WTC11 (cell line): ENCODE results near the gene SLC9A9. TPM values are rescaled to one million over a fixed set of nuclear protein-coding genes. Genes with fewer than 3 reads are reported as not detected.

ENCODE experiments used
- ATAC-seq: fragments of 200-7000 bp; cut with Tn5 transposase; 2 replicates; pipeline ENCODE4 v1.10.0; 2021; ENCODE audit warnings: mild to moderate bottlenecking, moderate library complexity
- CTCF ChIA-PET: fragments of 300-600 bp; sonication (Branson Sonifier 250); formaldehyde crosslinking; loops from one replicate; lab custom pipeline; 2021; ENCODE audit warnings: antibody characterized with exemption; lab: Charles Lee
- POLR2A ChIA-PET: fragments of 350-600 bp; sonication (Branson Sonifier 250); formaldehyde crosslinking; loops from one replicate; lab custom pipeline; 2021; ENCODE audit warnings: antibody characterized with exemption; lab: Charles Lee
- DNase-seq: peaks from one replicate; pipeline ENCODE4 v3.0.0; 2021; ENCODE audit warnings: low spot score
- H3K27ac Mint-ChIP-seq: 2 replicates; pipeline ENCODE4 v1.8.0; 2021; ENCODE audit warnings: mixed read lengths
- H3K27me3 Mint-ChIP-seq: 2 replicates; pipeline ENCODE4 v1.8.0; 2021; ENCODE audit warnings: low read depth, mild to moderate bottlenecking, moderate library complexity, mixed read lengths
- H3K36me3 Mint-ChIP-seq: 2 replicates; pipeline ENCODE4 v1.8.0; 2021; ENCODE audit warnings: mixed read lengths
- H3K4me1 Mint-ChIP-seq: 2 replicates; pipeline ENCODE4 v1.8.0; 2022; ENCODE audit warnings: mixed read lengths
- H3K4me3 Mint-ChIP-seq: 2 replicates; pipeline ENCODE4 v1.8.0; 2021; ENCODE audit warnings: mild to moderate bottlenecking, moderate library complexity, mixed read lengths
- H3K9me3 Mint-ChIP-seq: 2 replicates; pipeline ENCODE4 v1.8.0; 2021; ENCODE audit warnings: mixed read lengths
- CBFB ChIP-seq: sonication (generic); formaldehyde crosslinking; IDR thresholded peaks from 2 replicates; pipeline ENCODE4 v1.8.1; 2022; ENCODE audit warnings: mild to moderate bottlenecking, low read depth, missing genetic modification reagents
- EMX1 ChIP-seq: fragments of 250-450 bp; sonication (Bioruptor Pico); IDR thresholded peaks from 2 replicates; pipeline ENCODE4 v1.8.0; 2021; ENCODE audit warnings: mild to moderate bottlenecking
- JAZF1 ChIP-seq: fragments of 250-450 bp; sonication (Bioruptor Pico); IDR thresholded peaks from 2 replicates; pipeline ENCODE4 v1.9.0; 2021; ENCODE audit warnings: moderate library complexity, mild to moderate bottlenecking, inconsistent platforms
- NFYB ChIP-seq: sonication (generic); formaldehyde crosslinking; conservative IDR thresholded peaks from 2 replicates; pipeline ENCODE4 v1.8.0; 2022; ENCODE audit warnings: low read depth, missing genetic modification reagents
- NR1H2 ChIP-seq: sonication (generic); formaldehyde crosslinking; IDR thresholded peaks from 2 replicates; pipeline ENCODE4 v1.9.0; 2021; ENCODE audit warnings: mild to moderate bottlenecking, moderate library complexity, missing genetic modification reagents
- OVOL2 ChIP-seq: fragments of 250-450 bp; sonication (Bioruptor Pico); IDR thresholded peaks from 2 replicates; pipeline ENCODE4 v1.9.0; 2021; ENCODE audit warnings: mild to moderate bottlenecking, borderline replicate concordance
- RORB ChIP-seq: fragments of 250-450 bp; sonication (Bioruptor Pico); IDR thresholded peaks from 2 replicates; pipeline ENCODE4 v1.9.0; 2021; ENCODE audit warnings: mild to moderate bottlenecking
- SMAD3 ChIP-seq: sonication (generic); formaldehyde crosslinking; IDR thresholded peaks from 2 replicates; pipeline ENCODE4 v1.8.0; 2022; ENCODE audit warnings: missing genetic modification reagents, mild to moderate bottlenecking, borderline replicate concordance
- TP53 ChIP-seq: sonication (generic); formaldehyde crosslinking; IDR thresholded peaks from 2 replicates; pipeline ENCODE4 v1.8.1; 2023; ENCODE audit warnings: mild to moderate bottlenecking, missing genetic modification reagents
- ZNF219 ChIP-seq: sonication (generic); formaldehyde crosslinking; IDR thresholded peaks from 2 replicates; pipeline ENCODE4 v1.8.0; 2023; ENCODE audit warnings: missing genetic modification reagents, mild to moderate bottlenecking, borderline replicate concordance
- ZNF317 ChIP-seq: sonication (generic); formaldehyde crosslinking; IDR thresholded peaks from 2 replicates; pipeline ENCODE4 v1.8.1; 2023; ENCODE audit warnings: low read depth, mild to moderate bottlenecking, moderate library complexity, missing genetic modification reagents, borderline replicate concordance
- ZNF671 ChIP-seq: fragments of 250-450 bp; sonication (Bioruptor Pico); IDR thresholded peaks from 2 replicates; pipeline ENCODE4 v1.8.0; 2021; ENCODE audit warnings: mild to moderate bottlenecking
- total RNA-seq: library from RNA; stranded (reverse); gene quantifications from 3 replicates; pipeline ENCODE4 v1.2.3, GENCODE V29; 2021
- TF ChIP-seq, protein P1 (sequence below): sonication (generic); formaldehyde crosslinking; IDR thresholded peaks from 2 replicates; pipeline ENCODE4 v1.8.1; 2022; ENCODE audit warnings: low read depth, mild to moderate bottlenecking, moderate library complexity, missing genetic modification reagents, borderline replicate concordance
- TF ChIP-seq, protein P2 (sequence below): sonication (generic); formaldehyde crosslinking; IDR thresholded peaks from 2 replicates; pipeline ENCODE4 v1.8.1; 2022; ENCODE audit warnings: missing genetic modification reagents, borderline replicate concordance
- TF ChIP-seq, protein P3 (sequence below): sonication (generic); formaldehyde crosslinking; IDR thresholded peaks from 2 replicates; pipeline ENCODE4 v1.8.1; 2023; ENCODE audit warnings: mild to moderate bottlenecking, missing genetic modification reagents
- TF ChIP-seq, protein P4 (sequence below): sonication (generic); formaldehyde crosslinking; IDR thresholded peaks from 2 replicates; pipeline ENCODE4 v1.8.0; 2022; ENCODE audit warnings: mild to moderate bottlenecking, missing genetic modification reagents
- TF ChIP-seq, protein P5 (sequence below): sonication (generic); formaldehyde crosslinking; IDR thresholded peaks from 2 replicates; pipeline ENCODE4 v1.8.1; 2023; ENCODE audit warnings: mild to moderate bottlenecking, missing genetic modification reagents, borderline replicate concordance
- TF ChIP-seq, protein P6 (sequence below): sonication (generic); formaldehyde crosslinking; IDR thresholded peaks from 2 replicates; pipeline ENCODE4 v1.8.1; 2023; ENCODE audit warnings: mild to moderate bottlenecking, moderate library complexity, missing genetic modification reagents
- TF ChIP-seq, protein P7 (sequence below): fragments of 250-450 bp; sonication (Bioruptor Pico); IDR thresholded peaks from 2 replicates; pipeline ENCODE4 v1.9.0; 2021; ENCODE audit warnings: mild to moderate bottlenecking
- TF ChIP-seq, protein P8 (sequence below): sonication (generic); formaldehyde crosslinking; IDR thresholded peaks from 2 replicates; pipeline ENCODE4 v1.8.1; 2023; ENCODE audit warnings: mild to moderate bottlenecking, missing genetic modification reagents, moderate library complexity

Gene SLC9A9
- total RNA-seq, 1 experiment from 2014 or later, result 1.2 TPM

DNA sequence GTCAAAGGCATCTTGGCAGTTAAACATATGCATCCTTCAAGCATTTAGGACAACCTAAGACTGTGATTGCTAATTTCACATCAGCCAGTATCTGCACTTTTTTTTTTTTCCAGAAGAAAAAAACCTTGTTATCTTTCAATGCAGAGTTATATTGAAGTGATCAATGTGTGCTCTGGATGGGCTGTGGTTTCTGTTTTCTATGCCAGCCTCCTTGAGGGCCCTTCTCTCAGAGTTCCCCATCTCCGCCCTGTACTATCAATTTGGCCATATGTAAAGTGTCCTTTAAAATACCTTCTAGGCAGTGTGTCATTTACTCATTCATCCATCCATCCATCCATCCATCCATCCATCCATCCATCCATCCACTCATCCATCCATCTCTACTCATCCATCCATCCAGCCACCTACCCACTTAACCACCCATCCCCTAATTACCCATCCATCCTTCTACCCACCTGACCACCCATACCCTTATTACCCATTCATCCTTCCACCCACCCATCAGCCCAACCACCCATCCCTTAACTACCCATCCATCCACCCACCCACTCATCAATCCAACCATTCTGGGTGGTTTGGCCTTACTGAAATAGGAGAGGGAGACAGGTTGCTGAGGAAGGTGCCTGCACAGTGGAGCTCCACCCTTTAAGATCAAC, 406.6 kb downstream of the SLC9A9 start:
- Mint-ChIP-seq H3K36me3 (no peaks in the 10 kb centered on the region), H3K9me3 (peaks cover 14% of the 10 kb centered on the region), H3K27ac (no peak overlapping the region), H3K27me3 (no peaks in the 10 kb centered on the region), H3K4me1 (peaks cover 13% of the 10 kb centered on the region), H3K4me3 (no peak overlapping the region)
- POLR2A ChIA-PET, result no interaction called here
- ATAC-seq (no peak), DNase-seq (no peak)
- TF ChIP-seq, protein P1, sequence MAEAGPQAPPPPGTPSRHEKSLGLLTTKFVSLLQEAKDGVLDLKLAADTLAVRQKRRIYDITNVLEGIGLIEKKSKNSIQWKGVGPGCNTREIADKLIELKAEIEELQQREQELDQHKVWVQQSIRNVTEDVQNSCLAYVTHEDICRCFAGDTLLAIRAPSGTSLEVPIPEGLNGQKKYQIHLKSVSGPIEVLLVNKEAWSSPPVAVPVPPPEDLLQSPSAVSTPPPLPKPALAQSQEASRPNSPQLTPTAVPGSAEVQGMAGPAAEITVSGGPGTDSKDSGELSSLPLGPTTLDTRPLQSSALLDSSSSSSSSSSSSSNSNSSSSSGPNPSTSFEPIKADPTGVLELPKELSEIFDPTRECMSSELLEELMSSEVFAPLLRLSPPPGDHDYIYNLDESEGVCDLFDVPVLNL, result no peak
- TF ChIP-seq, protein P2, sequence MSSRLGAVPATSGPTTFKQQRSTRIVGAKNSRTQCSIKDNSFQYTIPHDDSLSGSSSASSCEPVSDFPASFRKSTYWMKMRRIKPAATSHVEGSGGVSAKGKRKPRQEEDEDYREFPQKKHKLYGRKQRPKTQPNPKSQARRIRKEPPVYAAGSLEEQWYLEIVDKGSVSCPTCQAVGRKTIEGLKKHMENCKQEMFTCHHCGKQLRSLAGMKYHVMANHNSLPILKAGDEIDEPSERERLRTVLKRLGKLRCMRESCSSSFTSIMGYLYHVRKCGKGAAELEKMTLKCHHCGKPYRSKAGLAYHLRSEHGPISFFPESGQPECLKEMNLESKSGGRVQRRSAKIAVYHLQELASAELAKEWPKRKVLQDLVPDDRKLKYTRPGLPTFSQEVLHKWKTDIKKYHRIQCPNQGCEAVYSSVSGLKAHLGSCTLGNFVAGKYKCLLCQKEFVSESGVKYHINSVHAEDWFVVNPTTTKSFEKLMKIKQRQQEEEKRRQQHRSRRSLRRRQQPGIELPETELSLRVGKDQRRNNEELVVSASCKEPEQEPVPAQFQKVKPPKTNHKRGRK (CRISPR knock-in tag), result no peak
- TF ChIP-seq, protein P3, sequence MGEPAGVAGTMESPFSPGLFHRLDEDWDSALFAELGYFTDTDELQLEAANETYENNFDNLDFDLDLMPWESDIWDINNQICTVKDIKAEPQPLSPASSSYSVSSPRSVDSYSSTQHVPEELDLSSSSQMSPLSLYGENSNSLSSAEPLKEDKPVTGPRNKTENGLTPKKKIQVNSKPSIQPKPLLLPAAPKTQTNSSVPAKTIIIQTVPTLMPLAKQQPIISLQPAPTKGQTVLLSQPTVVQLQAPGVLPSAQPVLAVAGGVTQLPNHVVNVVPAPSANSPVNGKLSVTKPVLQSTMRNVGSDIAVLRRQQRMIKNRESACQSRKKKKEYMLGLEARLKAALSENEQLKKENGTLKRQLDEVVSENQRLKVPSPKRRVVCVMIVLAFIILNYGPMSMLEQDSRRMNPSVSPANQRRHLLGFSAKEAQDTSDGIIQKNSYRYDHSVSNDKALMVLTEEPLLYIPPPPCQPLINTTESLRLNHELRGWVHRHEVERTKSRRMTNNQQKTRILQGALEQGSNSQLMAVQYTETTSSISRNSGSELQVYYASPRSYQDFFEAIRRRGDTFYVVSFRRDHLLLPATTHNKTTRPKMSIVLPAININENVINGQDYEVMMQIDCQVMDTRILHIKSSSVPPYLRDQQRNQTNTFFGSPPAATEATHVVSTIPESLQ (CRISPR knock-in tag), result no peak
- TF ChIP-seq, protein P4, sequence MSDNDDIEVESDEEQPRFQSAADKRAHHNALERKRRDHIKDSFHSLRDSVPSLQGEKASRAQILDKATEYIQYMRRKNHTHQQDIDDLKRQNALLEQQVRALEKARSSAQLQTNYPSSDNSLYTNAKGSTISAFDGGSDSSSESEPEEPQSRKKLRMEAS (CRISPR knock-in tag), result no peak
- TF ChIP-seq TP53 (CRISPR knock-in tag), result no peak
- TF ChIP-seq NR1H2, result no peak
- TF ChIP-seq ZNF317 (CRISPR knock-in tag), result no peak
- TF ChIP-seq, protein P5, sequence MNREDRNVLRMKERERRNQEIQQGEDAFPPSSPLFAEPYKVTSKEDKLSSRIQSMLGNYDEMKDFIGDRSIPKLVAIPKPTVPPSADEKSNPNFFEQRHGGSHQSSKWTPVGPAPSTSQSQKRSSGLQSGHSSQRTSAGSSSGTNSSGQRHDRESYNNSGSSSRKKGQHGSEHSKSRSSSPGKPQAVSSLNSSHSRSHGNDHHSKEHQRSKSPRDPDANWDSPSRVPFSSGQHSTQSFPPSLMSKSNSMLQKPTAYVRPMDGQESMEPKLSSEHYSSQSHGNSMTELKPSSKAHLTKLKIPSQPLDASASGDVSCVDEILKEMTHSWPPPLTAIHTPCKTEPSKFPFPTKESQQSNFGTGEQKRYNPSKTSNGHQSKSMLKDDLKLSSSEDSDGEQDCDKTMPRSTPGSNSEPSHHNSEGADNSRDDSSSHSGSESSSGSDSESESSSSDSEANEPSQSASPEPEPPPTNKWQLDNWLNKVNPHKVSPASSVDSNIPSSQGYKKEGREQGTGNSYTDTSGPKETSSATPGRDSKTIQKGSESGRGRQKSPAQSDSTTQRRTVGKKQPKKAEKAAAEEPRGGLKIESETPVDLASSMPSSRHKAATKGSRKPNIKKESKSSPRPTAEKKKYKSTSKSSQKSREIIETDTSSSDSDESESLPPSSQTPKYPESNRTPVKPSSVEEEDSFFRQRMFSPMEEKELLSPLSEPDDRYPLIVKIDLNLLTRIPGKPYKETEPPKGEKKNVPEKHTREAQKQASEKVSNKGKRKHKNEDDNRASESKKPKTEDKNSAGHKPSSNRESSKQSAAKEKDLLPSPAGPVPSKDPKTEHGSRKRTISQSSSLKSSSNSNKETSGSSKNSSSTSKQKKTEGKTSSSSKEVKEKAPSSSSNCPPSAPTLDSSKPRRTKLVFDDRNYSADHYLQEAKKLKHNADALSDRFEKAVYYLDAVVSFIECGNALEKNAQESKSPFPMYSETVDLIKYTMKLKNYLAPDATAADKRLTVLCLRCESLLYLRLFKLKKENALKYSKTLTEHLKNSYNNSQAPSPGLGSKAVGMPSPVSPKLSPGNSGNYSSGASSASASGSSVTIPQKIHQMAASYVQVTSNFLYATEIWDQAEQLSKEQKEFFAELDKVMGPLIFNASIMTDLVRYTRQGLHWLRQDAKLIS, result no peak
- TF ChIP-seq, protein P6, sequence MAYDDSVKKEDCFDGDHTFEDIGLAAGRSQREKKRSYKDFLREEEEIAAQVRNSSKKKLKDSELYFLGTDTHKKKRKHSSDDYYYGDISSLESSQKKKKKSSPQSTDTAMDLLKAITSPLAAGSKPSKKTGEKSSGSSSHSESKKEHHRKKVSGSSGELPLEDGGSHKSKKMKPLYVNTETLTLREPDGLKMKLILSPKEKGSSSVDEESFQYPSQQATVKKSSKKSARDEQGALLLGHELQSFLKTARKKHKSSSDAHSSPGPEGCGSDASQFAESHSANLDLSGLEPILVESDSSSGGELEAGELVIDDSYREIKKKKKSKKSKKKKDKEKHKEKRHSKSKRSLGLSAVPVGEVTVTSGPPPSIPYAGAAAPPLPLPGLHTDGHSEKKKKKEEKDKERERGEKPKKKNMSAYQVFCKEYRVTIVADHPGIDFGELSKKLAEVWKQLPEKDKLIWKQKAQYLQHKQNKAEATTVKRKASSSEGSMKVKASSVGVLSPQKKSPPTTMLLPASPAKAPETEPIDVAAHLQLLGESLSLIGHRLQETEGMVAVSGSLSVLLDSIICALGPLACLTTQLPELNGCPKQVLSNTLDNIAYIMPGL (CRISPR knock-in tag), result no peak
- no peak for TF ChIP-seq NFYB (CRISPR knock-in tag)
- no peak for TF ChIP-seq RORB (CRISPR knock-in tag)
- TF ChIP-seq, protein P7, sequence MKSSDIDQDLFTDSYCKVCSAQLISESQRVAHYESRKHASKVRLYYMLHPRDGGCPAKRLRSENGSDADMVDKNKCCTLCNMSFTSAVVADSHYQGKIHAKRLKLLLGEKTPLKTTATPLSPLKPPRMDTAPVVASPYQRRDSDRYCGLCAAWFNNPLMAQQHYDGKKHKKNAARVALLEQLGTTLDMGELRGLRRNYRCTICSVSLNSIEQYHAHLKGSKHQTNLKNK, result no peak
- TF ChIP-seq, protein P8, sequence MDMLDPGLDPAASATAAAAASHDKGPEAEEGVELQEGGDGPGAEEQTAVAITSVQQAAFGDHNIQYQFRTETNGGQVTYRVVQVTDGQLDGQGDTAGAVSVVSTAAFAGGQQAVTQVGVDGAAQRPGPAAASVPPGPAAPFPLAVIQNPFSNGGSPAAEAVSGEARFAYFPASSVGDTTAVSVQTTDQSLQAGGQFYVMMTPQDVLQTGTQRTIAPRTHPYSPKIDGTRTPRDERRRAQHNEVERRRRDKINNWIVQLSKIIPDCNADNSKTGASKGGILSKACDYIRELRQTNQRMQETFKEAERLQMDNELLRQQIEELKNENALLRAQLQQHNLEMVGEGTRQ, result no peak
- TF ChIP-seq EMX1 (CRISPR knock-in tag), result no peak
- no peak for TF ChIP-seq ZNF219
- TF ChIP-seq OVOL2 (CRISPR knock-in tag), result no peak
- TF ChIP-seq ZNF671 (CRISPR knock-in tag), result no peak
- TF ChIP-seq SMAD3 (CRISPR knock-in tag), result no peak
- TF ChIP-seq CBFB, result no peak
- no peak for TF ChIP-seq JAZF1 (CRISPR knock-in tag)
- CTCF ChIA-PET, result no interaction called here
